Adrenal gland (tissue), 12 donors: ENCODE measurements around the gene CPNE7. TPM values are rescaled to one million over a fixed set of nuclear protein-coding genes. Genes with fewer than 3 reads are reported as not detected.
"Not testable (repeated sequence)": the region's sequence is repeated elsewhere in the genome, so short reads cannot be mapped to it uniquely, and the experiment has no call there.

ENCODE experiments used
- DNase-seq, 7 donors: peaks; one replicate each; pipeline ENCODE4 v3.0.0-alpha.2; 2019 to 2020
- H3K27ac ChIP-seq, 5 donors: fragments of 200-600 bp; sonication (generic) in 4 of 5; 1 replicate in 3 of 5; 2 replicates in 2 of 5; pipeline versions ENCODE4 v1.5.1 to v1.8.0; 2016 to 2020; ENCODE audit warnings: mild to moderate bottlenecking in 1 of 5
- H3K27me3 ChIP-seq: fragments of 200-600 bp; 2 replicates; pipeline ENCODE4 v1.8.0; 2021
- H3K36me3 ChIP-seq, 2 donors: fragments of 200-600 bp; replicated peaks in 1 of 2; 1 replicate in 1 of 2; 2 replicates in 1 of 2; pipeline versions ENCODE4 v1.5.1 to v1.8.0; 2018 to 2022
- H3K4me1 ChIP-seq, 2 donors: fragments of 200-600 bp; replicated peaks in 1 of 2; 1 replicate in 1 of 2; 2 replicates in 1 of 2; pipeline versions ENCODE4 v1.5.1 to v1.8.0; 2018 to 2021
- H3K4me3 ChIP-seq, 4 donors: fragments of 200-600 bp; sonication (generic) in 3 of 4; one replicate each; pipeline ENCODE4 v1.5.1; 2016 to 2018
- H3K9me3 ChIP-seq, 3 donors: fragments of 200-600 bp; sonication (generic) in 1 of 3; replicated peaks in 1 of 3; 1 replicate in 2 of 3; 2 replicates in 1 of 3; pipeline versions ENCODE4 v1.5.1 to v1.8.0; 2016 to 2021
- CTCF ChIP-seq, 6 experiments: fragments of 450-650 bp in 4 of 6; fragments of 200-600 bp in 2 of 6; sonication (generic) in 1 of 6; IDR thresholded peaks; 1 replicate in 5 of 6; 2 replicates in 1 of 6; pipeline versions ENCODE4 v1.5.1 to v1.8.0; 2016 to 2021; ENCODE audit warnings: antibody characterized with exemption in 6 of 6, mild to moderate bottlenecking in 2 of 6, moderate library complexity in 1 of 6
- POLR2A ChIP-seq, 2 donors: fragments of 450-650 bp; IDR thresholded peaks; one replicate each; pipeline ENCODE4 v1.6.1; 2017; ENCODE audit warnings: antibody characterized with exemption in 2 of 2, mild to moderate bottlenecking in 2 of 2, moderate library complexity in 1 of 2
- WGBS, 4 donors: extraction: QIAGEN DNeasy Blood & Tissue Kit in 2 of 4; methylation state at CpG; one replicate each; pipeline versions ENCODE4 v1.1.5 to v1.1.7; 2013 to 2017; 5-methylcytosine and 5-hydroxymethylcytosine counted together
- intact Hi-C, 2 donors: fragments of 100-400 bp; cut with DNase I; formaldehyde crosslinking; loops; one replicate each; pipeline versions ENCODE4 v1.14.1 to v1.15.0; 2022 to 2023
- polyA plus RNA-seq, 3 donors: library from polyadenylated mRNA; stranded (reverse); fragments of 200-250 nt in 2 of 3; fragments of 350-450 nt in 1 of 3; fragmentation: Illumina TruSeq in 1 of 3; extraction: RNeasy Lipid Tissue Mini Kit (QIAGEN cat#74804) in 1 of 3; gene quantifications; one replicate each; pipeline ENCODE4 v1.2.3, GENCODE V29; 2013 to 2014
- total RNA-seq, 9 donors: library from RNA; depleted of rRNA in 4 of 9; stranded (reverse); fragments of >200 nt in 4 of 9; fragments of 120-200 nt in 1 of 9; fragmentation: NEBNext Ultra II Directional in 1 of 9; extraction: Animal tissue kit (Norgen Biotek cat#: 25700) in 1 of 9; gene quantifications; one replicate each; pipeline versions ENCODE4 v1.1.0 to v1.2.4, GENCODE V29; 2013 to 2023
- donor health status: healthy with polysubstance abuse.
- donor health status: Bipolar disorder and iron deficiency.
- donor health status: DM: yes; HTN: yes; CAD: no.
- donor health status: DM: no; HTN: no; CAD: no.
- donor health status: DM: no; HTN: no; CAD: no.
- donor health status: DM: yes; HTN: yes; CAD: no.

Gene CPNE7
- total and polyA plus RNA-seq, 12 donors, result 0.15 to 6.8 (median 0.52) TPM; not detected in 3

GRCh38 chr16:89629827-89630610 lies 54.5 kb downstream of the CPNE7 start:
- Histone ChIP-seq H3K27ac (no peak overlapping the region), H3K27me3 (peaks cover 9% of the 10 kb centered on the region), H3K9me3 (no peaks in the 10 kb centered on the region), H3K4me3 (no peak overlapping the region), H3K36me3 (no peaks in the 10 kb centered on the region), H3K4me1 (no peaks in the 10 kb centered on the region)
- TF ChIP-seq POLR2A (IDR thresholded peaks at IDR 0.05), result no peak
- no peak for TF ChIP-seq CTCF (IDR thresholded peaks at IDR 0.05)
- WGBS, 4 donors, result 88 to 96% (median 89%) methylated on average over 8 to 17 of the region's 17 CpGs
- no peak for DNase-seq
- intact Hi-C loops, result no loop called here

- Histone ChIP-seq H3K4me3 (no peak overlapping the region), H3K27me3 (peaks cover 9% of the 10 kb centered on the region), H3K9me3 (no peaks in the 10 kb centered on the region), H3K36me3 (no peaks in the 10 kb centered on the region), H3K27ac (no peak overlapping the region), H3K4me1 (no peaks in the 10 kb centered on the region)
- DNase-seq, result no peak
- TF ChIP-seq CTCF (IDR thresholded peaks at IDR 0.05) (no peak), POLR2A (IDR thresholded peaks at IDR 0.05) (no peak)
- WGBS, 4 donors, result 61 to 85% (median 70%) methylated on average over 12 to 19 of the region's 19 CpGs
- intact Hi-C loops, result no loop called here
Observed at GRCh38 chr16:89633064-89633631, 57.6 kb downstream of the CPNE7 start.

- H3K4me3 ChIP-seq, intact Hi-C loops, H3K36me3 ChIP-seq, H3K27me3 ChIP-seq, H3K9me3 ChIP-seq, H3K4me1 ChIP-seq, H3K27ac ChIP-seq, DNase-seq: not testable (repeated sequence)
- 53 to 81% (median 60%) methylated on average over 2 of the region's 2 CpGs for WGBS, 4 donors
Observed at GRCh38 chr16:89634463-89635385, 59.2 kb downstream of the CPNE7 start.

GRCh38 chr16:89636663-89637062 lies 61.1 kb downstream of the CPNE7 start:
- H3K36me3 ChIP-seq, result no peaks in the 10 kb centered on the region
- 71 to 92% (median 84%) methylated on average over 4 to 12 of the region's 12 CpGs for WGBS, 4 donors
- peaks cover 9% of the 10 kb centered on the region for H3K27me3 ChIP-seq
- intact Hi-C loops, result no loop called here
- DNase-seq, result no peak
- no peaks in the 10 kb centered on the region for H3K9me3 ChIP-seq
- H3K4me3 ChIP-seq, result no peak overlapping the region
- no peak overlapping the region for H3K27ac ChIP-seq
- TF ChIP-seq POLR2A (IDR thresholded peaks at IDR 0.05), result no peak
- no peak for TF ChIP-seq CTCF (IDR thresholded peaks at IDR 0.05)
- peaks cover 0 to 9% of the 10 kb centered on the region in 2 donors for H3K4me1 ChIP-seq
